ELF-1 (cell line): ENCODE data around the gene KATNAL1.
A peak's percentile ranks its signal among the peaks of the same experiment; 100 is the strongest.
"Not testable (repeated sequence)": the region's sequence is repeated elsewhere in the genome, so short reads cannot be mapped to it uniquely, and the experiment has no call there.

Experiments used
- DNase-seq: peaks from one replicate; pipeline ENCODE4 v3.0.0-alpha.2; 2016; ENCODE audit warnings: low read depth, low spot score

The KATNAL1 gene

DNA sequence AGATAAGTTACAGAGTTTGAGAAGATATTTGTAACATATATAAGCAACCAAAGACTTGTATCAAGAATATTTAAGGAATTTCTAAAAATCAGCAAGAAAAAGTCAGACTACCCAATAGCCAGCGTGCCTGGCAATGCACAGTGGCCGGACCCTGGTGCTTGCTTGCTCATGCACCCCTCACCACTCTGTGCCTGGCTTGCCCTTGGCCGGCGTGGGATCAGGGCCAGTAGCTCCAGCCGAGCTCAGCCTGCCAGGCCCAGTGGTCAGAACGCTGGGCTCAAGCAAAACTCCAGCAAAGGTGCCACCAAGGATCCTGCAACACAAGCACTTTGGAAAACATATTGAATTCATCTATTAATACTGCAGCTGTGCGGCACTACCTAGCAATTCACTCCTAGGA lies 95.1 kb downstream of the KATNAL1 start:
- DNase-seq: no peak

DNA sequence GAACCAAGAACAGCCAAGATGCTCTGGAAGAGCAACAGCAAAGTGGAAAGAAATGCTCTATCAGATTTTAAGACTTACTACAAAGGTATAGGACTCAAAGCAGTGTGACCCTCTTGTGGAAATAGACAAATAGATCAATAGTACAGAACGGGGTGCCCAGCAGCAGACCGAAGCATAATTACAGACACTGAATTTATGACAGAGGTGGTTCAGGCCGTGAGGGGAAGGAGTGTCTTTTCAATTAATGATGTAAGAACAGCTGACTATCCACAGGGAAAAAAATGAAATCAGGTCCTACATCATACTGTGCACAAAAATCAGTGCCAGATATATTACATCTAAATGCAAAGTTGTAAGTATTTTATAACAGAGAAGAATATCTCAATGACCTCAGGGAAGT lies 95.6 kb downstream of the KATNAL1 start:
- DNase-seq: no peak

DNA sequence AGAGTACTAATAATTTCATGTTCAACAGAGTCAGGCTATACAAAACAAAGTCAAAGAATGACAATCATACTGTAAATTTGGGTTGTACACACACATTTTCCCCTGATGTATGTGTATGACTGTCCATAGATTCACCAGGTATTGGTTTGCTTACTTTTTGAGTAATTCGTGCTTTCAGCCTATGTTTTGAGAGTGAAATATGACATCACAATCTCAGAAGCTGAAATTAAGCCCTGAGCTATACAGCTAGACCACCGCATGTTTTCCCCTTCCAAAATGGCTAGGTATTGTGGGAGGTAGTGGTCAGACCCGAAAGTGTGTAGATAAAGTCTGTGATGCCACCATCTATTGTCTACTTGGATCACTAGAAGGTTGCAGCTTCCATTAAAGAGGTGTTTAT lies 102.8 kb downstream of the KATNAL1 start:
- DNase-seq: no peak

DNA sequence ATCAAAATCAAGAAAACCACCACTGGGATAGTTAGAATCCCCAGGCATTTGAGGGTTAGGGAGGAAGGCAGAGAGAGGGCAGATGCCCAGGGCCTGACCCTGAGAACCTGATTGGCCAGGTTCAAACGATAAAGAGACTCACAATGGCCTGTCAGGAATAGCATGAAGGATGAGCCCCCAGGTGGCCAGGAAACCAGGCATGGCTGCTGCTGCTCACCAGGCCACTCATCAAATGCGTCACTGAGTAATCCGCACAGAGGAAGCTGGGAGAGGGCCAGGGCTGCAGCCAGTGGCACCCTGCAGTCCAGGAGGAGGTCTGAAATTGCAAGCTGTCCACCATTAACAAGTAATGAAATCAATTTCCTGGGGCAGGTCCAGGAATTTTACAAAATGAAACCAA lies 111.3 kb downstream of the KATNAL1 start:
- peak; percentile 92 for DNase-seq

DNA sequence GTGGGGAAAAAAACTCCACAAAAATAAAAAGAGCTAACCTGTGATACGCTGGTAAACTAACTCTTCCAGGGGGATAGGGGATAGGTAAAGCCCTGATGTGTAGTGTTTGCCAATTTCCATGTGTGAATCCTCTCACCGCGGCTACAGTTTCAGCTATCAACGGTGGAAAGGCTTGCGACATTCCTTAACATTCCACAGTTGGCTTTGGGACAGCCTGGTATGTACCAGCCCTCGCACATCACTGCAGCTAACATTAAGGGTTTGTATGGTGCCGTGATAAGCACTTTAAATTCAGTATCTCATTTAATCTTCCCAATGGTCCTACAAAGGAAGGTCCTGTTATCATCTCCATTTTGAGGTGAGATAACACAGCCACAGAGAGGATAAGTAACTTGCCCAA lies 112.4 kb downstream of the KATNAL1 start:
- peak; percentile 46 for DNase-seq

DNA sequence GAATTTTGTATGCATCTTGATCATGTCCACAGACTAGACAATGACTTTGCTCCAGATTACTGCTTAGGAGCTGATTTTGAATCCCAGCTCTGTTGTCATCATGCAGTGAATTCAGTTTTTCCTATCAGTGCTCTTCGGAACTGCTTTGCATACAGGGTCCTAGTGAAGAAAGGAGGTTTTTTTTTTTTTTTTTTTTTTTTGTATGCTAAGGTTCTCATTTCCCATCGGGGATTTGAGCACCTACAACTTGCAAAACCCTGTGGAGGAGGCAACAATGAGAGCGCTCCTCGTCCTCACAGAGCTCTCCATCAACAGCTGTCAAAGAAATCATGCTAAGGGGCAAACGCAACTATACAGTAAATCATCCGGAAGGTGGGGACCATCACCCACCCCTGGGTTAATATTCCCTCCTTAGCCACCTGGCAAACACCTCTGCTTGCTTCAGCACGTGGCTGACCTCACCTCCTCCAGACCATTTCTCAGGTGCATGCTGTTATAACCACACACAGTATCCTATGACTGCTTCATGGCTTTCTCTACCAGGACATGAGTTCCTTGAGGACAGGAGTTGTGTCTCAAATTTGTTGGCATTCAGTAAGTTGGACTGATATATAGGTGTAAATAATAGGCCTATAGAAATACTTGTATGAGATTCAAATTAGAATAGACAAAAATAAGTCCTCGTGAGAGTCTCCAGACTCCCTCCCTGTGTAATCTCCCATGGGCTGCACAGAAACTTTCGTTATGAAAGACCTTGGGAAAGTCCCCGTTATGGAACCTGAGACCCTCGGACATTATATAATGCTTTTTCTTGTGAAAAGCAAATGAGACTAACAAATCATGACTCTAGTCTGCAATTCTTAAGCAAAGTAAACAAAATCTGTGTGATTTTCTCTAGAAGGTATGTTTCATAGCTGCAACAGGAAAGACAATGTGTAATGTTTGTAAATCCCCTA lies 113.8 kb downstream of the KATNAL1 start:
- DNase-seq: no peak

DNA sequence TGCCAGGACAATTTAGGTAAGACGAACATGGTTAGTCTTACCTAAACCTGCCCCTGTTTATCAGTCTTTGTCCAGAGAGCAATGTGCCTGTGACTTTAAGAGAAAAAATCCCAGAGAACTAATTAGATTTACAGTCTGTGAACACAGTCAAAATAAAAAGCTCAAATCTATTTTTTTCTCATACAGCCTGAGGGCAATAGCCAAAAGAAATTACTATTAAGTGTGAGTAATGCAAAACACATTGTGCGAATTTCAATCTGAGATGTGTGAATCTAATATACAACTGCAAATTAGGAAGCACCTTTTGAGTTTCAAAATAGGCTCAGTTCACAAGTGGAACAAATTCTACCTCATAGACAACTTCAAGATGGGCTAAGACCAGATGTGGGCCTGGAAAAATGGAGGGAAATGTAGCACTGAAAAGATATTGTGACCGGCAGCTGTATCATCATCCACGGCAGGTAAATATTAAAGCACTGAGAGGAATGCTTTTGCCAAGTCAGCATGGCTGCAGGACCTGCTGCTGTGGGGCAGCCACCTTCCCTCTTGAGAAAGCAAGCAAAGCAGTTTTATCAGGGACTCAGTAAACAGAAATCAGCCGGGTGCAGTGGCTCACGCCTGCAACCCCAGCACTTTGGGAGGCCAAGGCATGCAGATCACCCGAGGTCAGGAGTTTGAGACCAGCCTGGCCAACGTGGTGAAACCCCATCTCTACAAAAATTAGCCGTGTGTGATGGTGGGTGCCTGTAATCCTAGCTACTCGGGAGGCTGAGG lies 114.8 kb downstream of the KATNAL1 start:
- DNase-seq: no peak

DNA sequence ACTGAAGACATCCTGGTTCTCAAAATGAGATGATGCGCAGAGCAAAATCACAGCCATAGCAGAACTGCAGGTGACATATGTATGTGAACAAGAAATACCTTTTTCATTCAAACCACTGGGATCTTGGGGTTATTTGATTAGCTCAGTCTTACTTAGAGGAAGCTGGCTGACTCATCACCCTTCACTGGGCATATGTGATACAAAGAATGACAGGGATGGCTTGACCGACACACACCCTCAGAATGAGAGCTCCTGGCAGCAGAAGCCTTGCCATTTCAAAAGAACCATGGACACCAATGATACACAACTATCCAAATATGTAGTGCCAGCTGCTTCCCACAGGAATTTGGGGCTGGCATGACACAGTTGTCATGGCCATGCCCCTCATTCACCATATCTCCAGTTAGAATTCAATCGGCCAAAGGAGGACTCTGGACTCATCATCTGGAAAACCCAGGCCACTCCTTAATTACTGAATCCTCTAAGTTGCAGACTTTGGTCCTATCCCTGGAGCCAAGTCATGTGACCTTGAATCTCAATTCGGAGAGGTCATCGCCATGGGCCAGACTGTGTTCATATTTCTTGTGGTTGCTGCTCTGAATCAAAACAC lies 115.8 kb downstream of the KATNAL1 start:
- no peak for DNase-seq

DNA sequence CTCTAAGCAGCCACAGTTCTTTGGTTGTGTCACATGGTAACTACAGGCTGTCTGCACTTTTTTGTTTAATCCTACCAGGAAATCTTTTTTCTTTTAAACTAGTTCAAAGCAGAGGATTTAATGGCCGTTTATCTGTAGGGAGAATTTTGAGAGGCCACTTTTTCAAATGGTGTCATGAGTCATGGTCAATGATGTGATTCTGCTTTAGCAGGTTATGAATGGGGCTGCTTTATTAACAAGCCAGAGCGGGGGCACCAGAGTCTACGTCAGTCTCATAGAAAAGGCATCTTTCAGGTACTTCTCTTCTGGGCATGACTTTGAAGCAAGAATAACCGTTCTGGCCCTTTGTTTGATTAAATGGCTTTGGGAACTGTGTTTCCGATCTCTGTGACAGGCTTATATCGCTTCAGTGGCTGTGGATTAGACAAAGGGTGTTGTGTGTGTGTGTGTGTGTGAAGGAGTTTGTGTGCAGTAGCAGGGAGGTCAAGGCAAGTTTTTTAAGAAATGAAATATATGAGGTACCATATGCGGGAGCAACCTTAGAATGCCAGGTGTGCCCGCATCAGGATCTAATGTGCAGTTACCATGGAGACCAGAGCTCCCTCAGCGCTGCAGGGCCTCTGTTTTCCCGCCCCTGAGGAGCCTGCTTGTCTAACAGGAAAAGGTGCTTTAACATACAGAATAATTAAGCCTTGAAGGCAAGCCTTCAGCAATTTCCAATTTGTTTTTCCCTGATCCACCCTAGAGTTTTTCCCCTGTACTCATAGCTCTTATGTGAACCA lies 120.5 kb downstream of the KATNAL1 start:
- peak; percentile 51 for DNase-seq

DNA sequence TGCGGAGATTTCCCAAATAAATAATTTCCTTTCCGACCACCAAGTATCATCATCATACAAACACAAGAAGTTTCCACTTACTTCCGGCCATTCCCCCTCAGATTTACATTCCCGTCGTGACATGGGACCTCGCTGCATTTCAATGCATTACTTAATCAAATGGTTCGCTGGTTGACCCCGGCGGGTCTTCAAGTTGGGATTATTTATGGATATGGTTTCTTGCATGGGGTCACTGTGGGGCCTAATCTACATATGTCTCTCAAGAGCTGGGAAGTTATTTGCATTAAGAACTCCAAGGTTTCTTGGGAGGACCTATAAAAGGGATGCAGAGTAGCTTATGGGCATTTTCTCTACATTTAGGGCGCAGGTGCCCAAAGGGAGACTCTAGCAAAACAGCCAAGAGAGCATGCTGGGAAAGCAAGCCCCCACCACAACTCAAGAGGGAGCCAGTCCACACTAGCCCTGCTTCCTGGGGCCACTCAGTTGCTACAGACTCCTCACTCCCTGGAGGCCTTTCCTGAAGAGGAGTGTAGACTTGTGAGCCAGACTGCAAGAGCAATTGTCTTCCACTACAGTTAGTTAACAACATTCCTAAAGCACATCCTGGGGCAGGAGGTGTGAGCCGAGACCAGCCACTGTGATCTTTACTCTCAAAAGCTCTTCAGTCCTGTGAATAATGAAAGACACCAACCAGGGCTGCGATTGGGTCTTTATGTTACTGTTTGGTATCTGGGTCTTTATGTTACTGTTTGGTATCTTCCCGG lies 125.3 kb downstream of the KATNAL1 start:
- DNase-seq: peak; percentile 84

DNA sequence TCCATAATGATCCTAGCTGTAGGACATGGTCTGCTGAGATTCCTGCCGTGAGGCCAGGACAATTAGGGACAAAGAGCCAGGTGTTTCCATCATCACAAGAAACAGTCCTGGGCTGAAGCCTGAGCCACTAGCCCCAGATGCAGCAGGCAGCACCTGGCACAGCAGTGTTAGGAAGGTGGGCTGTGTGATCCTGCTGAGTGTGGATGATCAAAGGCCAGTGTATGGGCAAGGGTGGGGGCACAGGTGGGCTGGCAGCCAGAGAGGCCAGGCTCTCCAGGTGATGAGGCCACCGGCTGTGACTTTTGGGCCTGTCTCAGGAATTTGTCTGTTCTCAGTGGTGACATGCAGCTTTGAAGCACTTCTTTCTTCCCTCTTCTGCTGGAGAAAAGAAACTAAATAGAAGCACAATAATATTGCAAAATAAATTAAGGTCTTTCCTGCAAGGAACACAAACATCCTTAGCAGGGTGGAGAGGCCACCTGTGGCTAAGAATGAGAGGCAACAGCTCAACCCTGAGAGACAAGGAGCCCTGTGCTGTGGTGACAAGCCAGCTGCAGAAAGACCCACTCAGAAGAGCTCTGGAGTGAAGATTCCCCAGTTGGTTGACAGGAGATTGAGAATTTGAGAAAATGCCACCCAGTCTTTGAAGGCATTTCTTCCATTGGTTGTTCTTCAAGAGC lies 127.6 kb downstream of the KATNAL1 start:
- no peak for DNase-seq

DNA sequence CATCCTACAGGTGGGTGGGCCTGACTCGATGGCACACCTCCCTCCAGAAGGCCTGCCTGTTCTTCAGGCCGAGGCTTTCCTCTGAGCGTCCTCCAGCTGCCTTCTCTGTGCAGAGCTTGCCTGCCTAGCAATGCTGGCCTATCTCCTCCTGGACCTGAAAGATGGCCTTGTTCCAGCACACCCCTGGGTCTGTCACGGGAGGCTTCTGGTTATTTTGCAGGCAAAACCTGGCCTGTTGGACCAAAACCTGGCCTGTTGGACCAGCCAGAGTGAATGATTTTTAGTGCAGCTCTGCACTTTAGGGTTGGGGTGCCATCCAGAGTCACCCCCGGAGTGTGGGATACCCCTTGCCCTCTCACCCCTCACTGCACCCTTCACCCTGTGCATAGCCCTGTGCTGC lies 128.4 kb downstream of the KATNAL1 start:
- DNase-seq: no peak

DNA sequence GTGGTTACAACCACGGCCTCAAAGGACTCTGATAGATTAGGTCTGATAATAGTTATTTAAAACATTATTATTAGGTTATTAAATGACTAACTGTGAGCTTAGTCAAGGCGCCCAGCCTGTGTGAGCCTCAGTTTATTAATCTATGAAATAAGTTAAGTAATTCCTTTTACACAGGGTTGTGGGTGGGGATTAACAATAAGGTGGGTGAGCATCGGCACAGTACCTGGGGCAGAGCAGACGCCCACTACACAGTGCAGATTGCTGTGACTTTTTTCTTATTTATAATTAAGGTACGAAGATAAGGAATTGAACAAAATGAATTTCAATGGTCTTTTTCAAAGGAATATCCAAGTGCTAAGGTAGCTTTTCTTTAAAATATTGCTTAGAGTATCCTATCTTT lies 132.2 kb downstream of the KATNAL1 start:
- no peak for DNase-seq

DNA sequence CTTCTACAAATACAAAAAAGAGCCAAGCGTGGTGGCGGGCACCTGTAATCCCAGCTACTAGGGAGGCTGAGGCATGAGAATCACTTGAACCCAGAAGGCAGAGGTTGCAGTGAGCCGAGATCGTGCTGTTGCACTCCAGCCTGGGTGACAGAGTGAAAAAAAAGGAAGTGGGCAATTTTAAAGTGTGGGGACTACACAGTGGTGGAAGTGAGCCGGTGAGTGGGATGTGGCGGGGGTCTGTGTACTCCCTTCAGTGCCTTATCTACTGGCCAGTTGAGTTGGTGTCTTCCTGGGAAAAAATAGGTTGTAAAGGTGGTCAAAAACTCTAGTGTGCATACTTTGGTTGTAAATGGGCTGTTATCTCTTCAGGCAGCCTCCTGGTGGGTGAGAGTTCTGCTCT lies 133.1 kb downstream of the KATNAL1 start:
- not testable (repeated sequence) for DNase-seq

DNA sequence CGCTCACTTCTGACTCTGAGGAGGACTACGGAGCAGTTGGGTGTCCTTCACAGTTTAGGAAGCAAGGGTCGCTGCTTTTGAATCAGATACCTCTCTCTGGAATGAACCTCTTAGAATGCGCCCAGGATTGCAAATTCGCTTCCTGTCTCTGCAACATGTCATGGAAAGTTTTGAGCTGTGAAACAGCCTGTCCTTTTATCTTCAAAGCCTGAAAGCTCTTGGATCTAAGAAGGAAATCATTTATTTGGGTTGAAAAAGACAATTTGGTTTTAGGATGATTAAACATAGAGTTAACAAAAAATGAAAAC lies 134.1 kb downstream of the KATNAL1 start:
- no peak for DNase-seq

DNA sequence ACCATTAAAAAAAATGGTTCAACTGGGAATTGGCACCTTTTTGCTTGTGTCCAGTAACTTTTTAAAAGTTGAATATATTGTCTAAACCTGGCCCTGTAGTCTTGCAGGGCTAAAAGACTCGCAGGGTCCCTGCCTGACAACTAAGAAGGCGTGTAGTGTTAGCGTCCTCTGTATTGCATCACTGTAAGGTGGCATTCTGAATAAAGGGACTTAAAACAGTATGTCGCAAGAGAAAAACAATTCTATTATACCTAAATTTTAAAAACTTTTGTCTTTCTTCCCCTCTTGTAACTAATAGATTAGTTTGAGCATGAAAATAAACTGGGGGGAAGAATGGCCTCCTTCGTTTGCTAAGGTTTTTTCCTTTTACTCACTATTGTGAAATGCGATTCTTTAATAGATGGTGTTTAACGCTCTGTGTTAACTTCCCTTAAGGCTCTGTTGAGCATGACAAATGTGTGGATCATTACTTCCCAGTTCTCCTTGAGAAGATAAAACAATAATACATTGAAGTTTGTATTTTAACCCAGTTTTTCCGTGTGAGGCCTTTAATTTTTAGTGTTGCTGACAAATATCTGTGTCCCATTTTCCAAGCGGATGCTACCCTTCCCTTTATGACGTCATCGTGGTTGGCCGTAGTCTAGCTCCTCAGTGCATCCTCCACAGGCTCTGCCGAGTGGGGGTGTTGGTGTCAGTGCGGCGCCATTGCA lies 134.6 kb downstream of the KATNAL1 start:
- DNase-seq: no peak

DNA sequence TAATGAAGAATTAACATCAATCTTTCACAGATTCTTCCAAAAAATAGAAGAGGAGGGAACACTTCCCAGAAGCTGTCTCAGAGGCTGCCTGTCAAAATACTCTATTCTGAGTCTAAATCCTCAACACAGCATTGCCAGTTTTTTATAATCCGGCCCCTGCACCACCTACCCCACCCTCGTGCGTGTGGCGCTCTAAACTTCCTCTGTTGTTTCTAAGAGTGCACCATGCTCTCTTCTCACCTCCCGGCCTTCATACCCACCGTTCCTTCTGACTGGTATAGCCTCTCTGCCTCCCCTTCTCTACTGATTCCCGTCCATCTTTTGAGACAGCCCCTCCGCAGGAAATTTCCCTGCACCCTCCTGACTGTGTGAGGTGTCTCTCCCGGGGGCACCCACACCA lies 136.8 kb downstream of the KATNAL1 start:
- no peak for DNase-seq

DNA sequence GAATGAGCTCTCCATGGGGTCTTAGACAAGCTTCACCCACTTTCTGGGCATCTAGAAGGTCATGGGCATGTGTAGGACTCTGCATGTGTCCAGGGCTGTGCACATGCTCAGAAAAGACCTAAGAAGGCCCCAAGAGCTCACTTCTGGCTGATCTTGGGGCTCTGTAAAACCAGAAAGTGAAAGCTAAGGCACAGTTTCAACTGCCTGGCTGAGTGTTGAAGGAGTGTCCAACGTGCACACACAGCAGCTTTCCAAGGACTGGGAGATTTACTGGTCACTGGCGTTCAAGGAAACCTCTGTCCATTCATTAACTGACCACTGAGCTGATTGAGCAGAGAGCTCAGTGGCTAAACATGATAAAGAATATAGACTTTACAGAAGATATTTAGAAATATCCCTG lies 137.9 kb downstream of the KATNAL1 start:
- no peak for DNase-seq

DNA sequence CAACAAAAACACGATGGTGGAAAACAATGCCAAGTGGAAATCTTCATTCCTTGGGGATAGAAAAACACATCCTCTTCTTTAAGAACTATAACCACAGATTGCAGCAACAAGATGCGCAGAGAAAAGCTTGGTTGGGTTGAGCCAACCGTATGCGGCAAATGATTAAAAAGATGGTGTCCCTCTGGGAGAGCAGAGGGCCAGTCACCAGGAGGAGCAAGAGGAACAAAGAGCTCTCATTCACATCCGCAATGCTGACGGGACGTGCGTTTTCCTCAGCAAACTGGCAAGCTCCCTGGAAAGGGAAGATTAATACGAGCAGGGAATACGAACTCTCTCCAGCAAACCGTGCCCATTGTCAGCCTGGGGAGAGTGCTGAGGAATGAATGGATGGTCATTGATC lies 141.6 kb downstream of the KATNAL1 start:
- no peak for DNase-seq

DNA sequence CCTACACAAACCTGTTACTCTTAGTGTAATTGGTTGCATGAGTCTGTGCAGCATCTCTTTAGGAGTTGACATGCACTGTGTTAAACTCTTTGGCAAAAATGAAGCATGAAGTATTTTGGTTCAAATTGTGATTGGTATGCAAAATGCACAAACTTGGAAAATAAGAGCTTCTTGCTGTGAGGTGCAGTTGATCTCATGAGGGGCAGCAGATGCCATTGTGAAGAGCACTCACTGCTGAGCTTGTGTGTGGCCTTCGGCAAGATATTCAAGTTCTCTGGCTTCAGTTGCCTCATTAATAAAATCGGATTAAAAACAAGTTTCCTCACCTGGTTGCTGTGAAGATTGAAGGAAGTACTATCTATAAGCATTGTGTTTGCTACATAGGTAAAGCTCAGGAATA lies 142.3 kb downstream of the KATNAL1 start:
- no peak for DNase-seq
